GM12878 (cell line): Measurements from ENCODE around the gene SIN3B. TPM values are rescaled to one million over a fixed set of nuclear protein-coding genes. Genes with fewer than 3 reads are reported as not detected.

Experiments
- ATAC-seq: fragments of 200-7000 bp; cut with Tn5 transposase; 3 replicates; pipeline ENCODE4 v1.9.1; 2020; ENCODE audit warnings: mild to moderate bottlenecking, moderate library complexity
- BruUV-seq: library from RNA; stranded (reverse); fragments of 400-500 nt; replicated peaks from 2 replicates; lab custom pipeline; 2021; lab: Mats Ljungman, UMichigan
- CTCF ChIA-PET: fragments of 300-600 bp; sonication (Branson Sonifier 250); formaldehyde crosslinking; extraction: SDS; loops from one replicate; lab custom pipeline; 2021; ENCODE audit warnings: inconsistent platforms; lab: Yijun Ruan, JAX
- POLR2A ChIA-PET: fragments of 350-600 bp; formaldehyde crosslinking; extraction: SDS; loops from one replicate; lab custom pipeline; 2021; ENCODE audit warnings: inconsistent platforms; lab: Charles Lee
- RAD21 ChIA-PET: fragments of 300-600 bp; sonication (Branson Sonifier 250); formaldehyde crosslinking; loops from one replicate; lab custom pipeline; 2023; ENCODE audit warnings: antibody characterized with exemption; ENCODE audit not compliant: unreplicated experiment; lab: Charles Lee
- SMC1A ChIA-PET: fragments of 300-600 bp; sonication (Branson Sonifier 250); formaldehyde crosslinking; loops from one replicate; lab custom pipeline; 2023; ENCODE audit not compliant: unreplicated experiment, uncharacterized antibody; lab: Charles Lee
- DNase-seq: peaks from one replicate; pipeline ENCODE4 v3.0.0-alpha.2; 2011; ENCODE audit warnings: low read depth, low spot score
- FAIRE-seq: peaks from 3 replicates; lab custom pipeline; 2011; peaks lifted over from hg19 to GRCh38; lab: Jason Lieb, UNC
- H2AFZ ChIP-seq: 2 replicates; pipeline ENCODE4 v1.6.0; 2011; ENCODE audit warnings: low read depth, low read length, control low read depth; ENCODE audit not compliant: control insufficient read depth
- H3K27ac ChIP-seq: 2 replicates; pipeline ENCODE4 v1.5.1; 2011; ENCODE audit warnings: control low read depth; ENCODE audit not compliant: control insufficient read depth, insufficient read depth
- H3K27me3 ChIP-seq, 2 experiments: replicated peaks in 1 of 2; 2 replicates each; pipeline versions ENCODE4 v1.6.0 to v1.6.1; 2011; ENCODE audit warnings: low read length in 1 of 2; ENCODE audit not compliant: control insufficient read depth in 2 of 2, insufficient read depth in 2 of 2
- H3K36me3 ChIP-seq, 2 experiments: 2 replicates each; pipeline ENCODE4 v1.5.1; 2011; ENCODE audit warnings: low read length in 1 of 2; ENCODE audit not compliant: control insufficient read depth in 2 of 2, insufficient read depth in 2 of 2
- H3K4me1 ChIP-seq: 2 replicates; pipeline ENCODE4 v1.6.1; 2011; ENCODE audit warnings: mild to moderate bottlenecking, low read length, moderate library complexity, mixed read lengths; ENCODE audit not compliant: control insufficient read depth, insufficient read depth
- H3K4me2 ChIP-seq: 2 replicates; pipeline ENCODE4 v1.6.0; 2011; ENCODE audit warnings: control low read depth; ENCODE audit not compliant: control insufficient read depth, insufficient read depth
- H3K4me3 ChIP-seq: fragments of 200-600 bp; sonication (generic); 2 replicates; pipeline ENCODE4 v1.5.1; 2016
- H3K79me2 ChIP-seq: 2 replicates; pipeline ENCODE4 v1.6.0; 2011; ENCODE audit warnings: low read length; ENCODE audit not compliant: control insufficient read depth, insufficient read depth
- H3K9ac ChIP-seq: 2 replicates; pipeline ENCODE4 v1.8.0; 2011; ENCODE audit warnings: low read length, control low read depth, mixed read lengths; ENCODE audit not compliant: control insufficient read depth, insufficient read depth
- H3K9me3 ChIP-seq: replicated peaks from 3 replicates; pipeline ENCODE4 v1.5.1; 2011; ENCODE audit warnings: mild to moderate bottlenecking, low read length; ENCODE audit not compliant: control insufficient read depth, insufficient read depth
- H4K20me1 ChIP-seq: 2 replicates; pipeline ENCODE4 v1.6.0; 2011; ENCODE audit not compliant: control insufficient read depth, insufficient read depth
- BACH1 ChIP-seq: fragments of 450-650 bp; IDR thresholded peaks from 2 replicates; pipeline ENCODE4 v1.6.1; 2017; ENCODE audit warnings: mild to moderate bottlenecking, borderline replicate concordance
- BHLHE40 ChIP-seq, 2 experiments: fragments of 450-650 bp in 1 of 2; IDR thresholded peaks; 2 replicates each; pipeline ENCODE4 v1.6.1; 2011 to 2017; ENCODE audit warnings: low read depth in 2 of 2, borderline replicate concordance in 1 of 2, improper control_type of control experiment in 1 of 2, low read length in 1 of 2, mild to moderate bottlenecking in 1 of 2
- ESRRA ChIP-seq: IDR thresholded peaks from 2 replicates; pipeline ENCODE4 v1.6.1; 2012; ENCODE audit warnings: mild to moderate bottlenecking, low read length, improper control_type of control experiment
- ETV6 ChIP-seq, 2 experiments: fragments of 450-650 bp in 1 of 2; IDR thresholded peaks in 1 of 2; conservative IDR thresholded peaks in 1 of 2; 2 replicates each; pipeline ENCODE4 v1.6.1; 2014; ENCODE audit warnings: antibody characterized with exemption in 1 of 2, borderline replicate concordance in 1 of 2, low read depth in 1 of 2, mild to moderate bottlenecking in 1 of 2, moderate library complexity in 1 of 2
- IKZF2 ChIP-seq, 2 experiments: fragments of 450-650 bp; IDR thresholded peaks; 2 replicates each; pipeline ENCODE4 v1.6.1; 2017; ENCODE audit warnings: mild to moderate bottlenecking in 2 of 2, moderate library complexity in 2 of 2
- IRF4 ChIP-seq: IDR thresholded peaks from 2 replicates; pipeline ENCODE4 v1.6.1; 2011; ENCODE audit warnings: low read depth, low read length
- KLF5 ChIP-seq: fragments of 450-650 bp; IDR thresholded peaks from 2 replicates; pipeline ENCODE4 v1.6.1; 2014; ENCODE audit warnings: mild to moderate bottlenecking; ENCODE audit not compliant: partially characterized antibody
- LARP7 ChIP-seq: fragments of 450-650 bp; IDR thresholded peaks from 2 replicates; pipeline ENCODE4 v1.6.1; 2017; ENCODE audit warnings: mild to moderate bottlenecking
- MXI1 ChIP-seq: fragments of 150-350 bp; IDR thresholded peaks from 2 replicates; pipeline ENCODE4 v1.6.1; 2011; ENCODE audit warnings: low read depth, mild to moderate bottlenecking, inconsistent platforms, low read length, improper control_type of control experiment
- POLR2AphosphoS5 ChIP-seq: IDR thresholded peaks from 2 replicates; pipeline ENCODE4 v1.6.1; 2011; ENCODE audit warnings: mild to moderate bottlenecking, low read length, inconsistent platforms
- RB1 ChIP-seq: fragments of 450-650 bp; formaldehyde crosslinking; IDR thresholded peaks from 2 replicates; pipeline ENCODE4 v1.6.1; 2017; ENCODE audit warnings: mild to moderate bottlenecking, borderline replicate concordance
- RFX5 ChIP-seq: IDR thresholded peaks from 2 replicates; pipeline ENCODE4 v1.6.1; 2011; ENCODE audit warnings: low read depth, low read length, improper control_type of control experiment
- RUNX3 ChIP-seq: IDR thresholded peaks from 2 replicates; pipeline ENCODE4 v1.6.1; 2012; ENCODE audit warnings: low read length, inconsistent platforms
- SREBF1 ChIP-seq: IDR thresholded peaks from 2 replicates; pipeline ENCODE4 v1.6.1; 2012; ENCODE audit warnings: mild to moderate bottlenecking, low read length
- TARDBP ChIP-seq: IDR thresholded peaks from 2 replicates; pipeline ENCODE4 v1.6.1; 2016; ENCODE audit warnings: borderline replicate concordance
- WGBS: methylation state at CpG from one replicate; pipeline ENCODE4 v1.1.6; 2016; ENCODE audit warnings: low lambda C conversion rate; ENCODE audit not compliant: insufficient replicate concordance, insufficient coverage; ENCODE audit errors: missing lambda C conversion rate; 5-methylcytosine and 5-hydroxymethylcytosine counted together
- in situ Hi-C: fragments of 300-500 bp; cut with MboI; formaldehyde crosslinking; loops from 9 replicates; pipeline ENCODE4 v1.14.3; 2018; ENCODE audit warnings: mixed read lengths
- intact Hi-C: fragments of 100-400 bp; cut with micrococcal nuclease; formaldehyde crosslinking; loops from one replicate; pipeline ENCODE4 v1.14.2; 2022; ENCODE audit not compliant: unreplicated experiment
- polyA plus RNA-seq, 11 experiments: library from polyadenylated mRNA; depleted of rRNA in 4 of 11; unstranded in 6 of 11; stranded (reverse) in 5 of 11; fragments of >200 nt; fragmentation: Nextera tagmentation in 4 of 11; fragmentation: Illumina TruSeq in 1 of 11; extraction: Ambion mirVana in 4 of 11; extraction: Trizol in 1 of 11; gene quantifications; 1 replicate in 1 of 11; 2 replicates in 10 of 11; pipeline versions ENCODE4 v1.2.1 to v1.2.3, GENCODE V29; 2011 to 2016; ENCODE audit warnings: inconsistent platforms in 2 of 11, missing spikeins in 2 of 11, low read depth in 1 of 11
- total RNA-seq, 4 experiments: library from RNA; depleted of rRNA in 3 of 4; stranded (reverse); fragments of >200 nt in 3 of 4; fragmentation: Illumina TruSeq in 1 of 4; extraction: Trizol in 1 of 4; gene quantifications; 2 replicates each; pipeline versions ENCODE4 v1.2.1 to v1.2.3, GENCODE V29; 2013 to 2021
- TF ChIP-seq, protein P1 (sequence below): fragments of 450-650 bp; IDR thresholded peaks from 2 replicates; pipeline ENCODE4 v1.6.1; 2018; ENCODE audit warnings: borderline replicate concordance, mild to moderate bottlenecking; ENCODE audit not compliant: partially characterized antibody
- TF ChIP-seq, protein P2 (sequence below): fragments of 450-650 bp; IDR thresholded peaks from 2 replicates; pipeline ENCODE4 v1.6.1; 2017; ENCODE audit warnings: low read depth, mild to moderate bottlenecking, moderate library complexity
- TF ChIP-seq, protein P3 (sequence below): fragments of 450-650 bp; formaldehyde crosslinking; IDR thresholded peaks from 2 replicates; pipeline ENCODE4 v1.4.0; 2022; ENCODE audit warnings: mild to moderate bottlenecking, moderate library complexity

SIN3B gene
- total and polyA plus RNA-seq, 10 of the 15 experiments (the other 5 are each of a cell fraction or from before 2014, with no cell fraction given) = 0.68 to 34.5 (median 15.8) TPM

DNA sequence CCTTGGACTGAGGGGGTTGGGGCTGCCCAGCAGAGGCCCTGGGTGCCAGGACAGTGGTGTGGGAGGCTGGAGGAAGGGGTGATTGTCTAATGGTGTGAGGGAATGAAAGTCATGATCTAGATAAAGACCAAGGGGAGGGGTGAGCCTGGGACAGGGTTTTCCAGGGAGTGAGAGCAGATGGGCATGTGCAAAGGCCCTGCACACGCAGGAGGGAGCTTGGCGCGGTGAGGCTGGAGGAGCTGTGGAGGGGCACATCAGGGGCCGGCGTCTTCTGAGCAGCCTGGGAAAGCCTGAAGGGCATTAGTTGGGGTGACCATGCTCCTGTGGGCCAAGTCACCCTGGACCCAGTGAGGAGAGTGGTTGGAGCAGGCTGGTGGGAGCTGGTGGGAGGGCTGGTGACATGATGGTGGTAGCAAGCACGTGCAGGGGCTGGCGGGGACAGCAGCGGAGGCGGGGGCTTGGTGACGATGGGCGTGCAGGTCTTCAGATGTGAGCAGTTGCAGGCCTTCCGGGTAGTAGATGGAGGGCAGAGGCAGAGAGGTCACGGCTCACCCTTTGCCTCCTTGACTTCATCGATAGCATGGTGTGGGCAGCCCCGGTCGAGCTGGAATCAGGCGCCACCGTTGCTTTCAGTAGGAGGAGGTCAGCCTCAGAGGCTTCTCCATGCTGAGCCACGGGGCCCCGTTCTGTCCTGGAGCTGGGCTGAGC lies 39.4 kb downstream of the SIN3B start:
- in situ Hi-C loops (no loop called here), intact Hi-C loops (no loop called here)
- no peak overlapping the region for H3K27ac ChIP-seq
- ChIA-PET CTCF (no interaction called here), RAD21 (no interaction called here), SMC1A (no interaction called here), POLR2A (no interaction called here)
- no peak overlapping the region for H3K4me2 ChIP-seq
- BruUV-seq = no TSS peak
- no peaks in the 10 kb centered on the region; the same call in 2 of the 3 replicates for H3K9me3 ChIP-seq
- no peak overlapping the region for H3K9ac ChIP-seq
- H3K27me3 ChIP-seq = no peaks in the 10 kb centered on the region
- H3K36me3 ChIP-seq = peaks cover 17 to 19% of the 10 kb centered on the region in 2 experiments; a peak in 3 of 4 replicates
- H4K20me1 ChIP-seq = no peaks in the 10 kb centered on the region
- H3K4me3 ChIP-seq = no peak overlapping the region
- no peaks in the 10 kb centered on the region for H3K4me1 ChIP-seq
- 97% methylated on average over 16 of the region's 20 CpGs for WGBS
- ATAC-seq = no peak
- no peak for FAIRE-seq
- no peak for DNase-seq
- TF ChIP-seq, protein P1, sequence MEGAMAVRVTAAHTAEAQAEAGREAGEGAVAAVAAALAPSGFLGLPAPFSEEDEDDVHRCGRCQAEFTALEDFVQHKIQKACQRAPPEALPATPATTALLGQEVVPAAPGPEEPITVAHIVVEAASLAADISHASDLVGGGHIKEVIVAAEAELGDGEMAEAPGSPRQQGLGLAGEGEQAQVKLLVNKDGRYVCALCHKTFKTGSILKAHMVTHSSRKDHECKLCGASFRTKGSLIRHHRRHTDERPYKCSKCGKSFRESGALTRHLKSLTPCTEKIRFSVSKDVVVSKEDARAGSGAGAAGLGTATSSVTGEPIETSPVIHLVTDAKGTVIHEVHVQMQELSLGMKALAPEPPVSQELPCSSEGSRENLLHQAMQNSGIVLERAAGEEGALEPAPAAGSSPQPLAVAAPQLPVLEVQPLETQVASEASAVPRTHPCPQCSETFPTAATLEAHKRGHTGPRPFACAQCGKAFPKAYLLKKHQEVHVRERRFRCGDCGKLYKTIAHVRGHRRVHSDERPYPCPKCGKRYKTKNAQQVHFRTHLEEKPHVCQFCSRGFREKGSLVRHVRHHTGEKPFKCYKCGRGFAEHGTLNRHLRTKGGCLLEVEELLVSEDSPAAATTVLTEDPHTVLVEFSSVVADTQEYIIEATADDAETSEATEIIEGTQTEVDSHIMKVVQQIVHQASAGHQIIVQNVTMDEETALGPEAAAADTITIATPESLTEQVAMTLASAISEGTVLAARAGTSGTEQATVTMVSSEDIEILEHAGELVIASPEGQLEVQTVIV = no peak
- TF ChIP-seq MXI1 = no peak
- no peak for TF ChIP-seq TARDBP
- TF ChIP-seq BHLHE40 (IDR thresholded peaks at IDR 0.05; ENCODE audit: borderline replicate concordance in 1 of 2, low read depth in 2 of 2, low read length in 1 of 2) = no peak
- TF ChIP-seq BACH1 = no peak
- no peak for TF ChIP-seq SREBF1
- TF ChIP-seq KLF5 = no peak
- TF ChIP-seq, protein P2, sequence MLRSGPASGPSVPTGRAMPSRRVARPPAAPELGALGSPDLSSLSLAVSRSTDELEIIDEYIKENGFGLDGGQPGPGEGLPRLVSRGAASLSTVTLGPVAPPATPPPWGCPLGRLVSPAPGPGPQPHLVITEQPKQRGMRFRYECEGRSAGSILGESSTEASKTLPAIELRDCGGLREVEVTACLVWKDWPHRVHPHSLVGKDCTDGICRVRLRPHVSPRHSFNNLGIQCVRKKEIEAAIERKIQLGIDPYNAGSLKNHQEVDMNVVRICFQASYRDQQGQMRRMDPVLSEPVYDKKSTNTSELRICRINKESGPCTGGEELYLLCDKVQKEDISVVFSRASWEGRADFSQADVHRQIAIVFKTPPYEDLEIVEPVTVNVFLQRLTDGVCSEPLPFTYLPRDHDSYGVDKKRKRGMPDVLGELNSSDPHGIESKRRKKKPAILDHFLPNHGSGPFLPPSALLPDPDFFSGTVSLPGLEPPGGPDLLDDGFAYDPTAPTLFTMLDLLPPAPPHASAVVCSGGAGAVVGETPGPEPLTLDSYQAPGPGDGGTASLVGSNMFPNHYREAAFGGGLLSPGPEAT = no peak
- TF ChIP-seq ETV6 (conservative IDR thresholded peaks at IDR 0.05 in 1 of 2, IDR thresholded peaks at IDR 0.05 in 1 of 2; ENCODE audit: borderline replicate concordance in 1 of 2, low read depth in 1 of 2) = no peak
- no peak for TF ChIP-seq IRF4
- TF ChIP-seq ESRRA = no peak
- TF ChIP-seq RFX5 = no peak
- TF ChIP-seq RUNX3 = no peak
- TF ChIP-seq LARP7 = no peak
- TF ChIP-seq, protein P3, sequence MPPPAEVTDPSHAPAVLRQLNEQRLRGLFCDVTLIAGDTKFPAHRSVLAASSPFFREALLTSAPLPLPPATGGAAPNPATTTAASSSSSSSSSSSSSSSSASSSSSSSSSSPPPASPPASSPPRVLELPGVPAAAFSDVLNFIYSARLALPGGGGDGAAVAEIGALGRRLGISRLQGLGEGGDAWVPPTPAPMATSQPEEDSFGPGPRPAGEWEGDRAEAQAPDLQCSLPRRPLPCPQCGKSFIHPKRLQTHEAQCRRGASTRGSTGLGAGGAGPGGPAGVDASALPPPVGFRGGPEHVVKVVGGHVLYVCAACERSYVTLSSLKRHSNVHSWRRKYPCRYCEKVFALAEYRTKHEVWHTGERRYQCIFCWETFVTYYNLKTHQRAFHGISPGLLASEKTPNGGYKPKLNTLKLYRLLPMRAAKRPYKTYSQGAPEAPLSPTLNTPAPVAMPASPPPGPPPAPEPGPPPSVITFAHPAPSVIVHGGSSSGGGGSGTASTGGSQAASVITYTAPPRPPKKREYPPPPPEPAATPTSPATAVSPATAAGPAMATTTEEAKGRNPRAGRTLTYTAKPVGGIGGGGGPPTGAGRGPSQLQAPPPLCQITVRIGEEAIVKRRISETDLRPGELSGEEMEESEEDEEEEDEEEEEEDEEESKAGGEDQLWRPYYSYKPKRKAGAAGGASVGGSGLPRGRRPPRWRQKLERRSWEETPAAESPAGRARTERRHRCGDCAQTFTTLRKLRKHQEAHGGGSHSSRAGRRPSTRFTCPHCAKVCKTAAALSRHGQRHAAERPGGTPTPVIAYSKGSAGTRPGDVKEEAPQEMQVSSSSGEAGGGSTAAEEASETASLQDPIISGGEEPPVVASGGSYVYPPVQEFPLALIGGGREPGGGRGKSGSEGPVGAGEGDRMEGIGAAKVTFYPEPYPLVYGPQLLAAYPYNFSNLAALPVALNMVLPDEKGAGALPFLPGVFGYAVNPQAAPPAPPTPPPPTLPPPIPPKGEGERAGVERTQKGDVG (CRISPR knock-in tag) = no peak
- no peak for TF ChIP-seq IKZF2 (IDR thresholded peaks at IDR 0.05)
- no peak for TF ChIP-seq POLR2AphosphoS5
- TF ChIP-seq RB1 = no peak
- TF ChIP-seq, all 136 proteins: peak for 0
- Histone ChIP-seq H3K79me2 (no peaks in the 10 kb centered on the region), H2AFZ (no peak overlapping the region)
